Activated CD8-positive, alpha-beta T cell treated with anti-CD3 and anti-CD28 coated beads for 36 hours (primary cell): Measurements from ENCODE around the gene BIRC2. TPM values are rescaled to one million over a fixed set of nuclear protein-coding genes. Genes with fewer than 3 reads are reported as not detected.

Experiments used
- ATAC-seq: fragments of 200-7000 bp; cut with Tn5 transposase; one replicate; pipeline ENCODE4 v1.10.0; 2021; ENCODE audit warnings: mild to moderate bottlenecking, moderate library complexity
- CTCF ChIA-PET: fragments of 350-600 bp; sonication (Branson Sonifier 250); formaldehyde crosslinking; loops from one replicate; lab custom pipeline; 2021; ENCODE audit warnings: antibody characterized with exemption; lab: Charles Lee
- POLR2A ChIA-PET: fragments of 350-600 bp; sonication (Branson Sonifier 250); formaldehyde crosslinking; loops from one replicate; lab custom pipeline; 2021; ENCODE audit warnings: antibody characterized with exemption; lab: Charles Lee
- DNase-seq: peaks from one replicate; pipeline ENCODE4 v3.0.0-alpha.2; 2020
- H3K27ac Mint-ChIP-seq: one replicate; pipeline ENCODE4 v1.8.0; 2021; ENCODE audit warnings: mild to moderate bottlenecking, mixed read lengths
- H3K27me3 Mint-ChIP-seq: one replicate; pipeline ENCODE4 v1.8.0; 2021; ENCODE audit warnings: mixed read lengths
- H3K36me3 Mint-ChIP-seq: one replicate; pipeline ENCODE4 v1.8.0; 2021; ENCODE audit warnings: low read depth, mixed read lengths
- H3K4me1 Mint-ChIP-seq: one replicate; pipeline ENCODE4 v1.8.0; 2021; ENCODE audit warnings: low read depth, mixed read lengths
- H3K4me3 Mint-ChIP-seq: one replicate; pipeline ENCODE4 v1.8.0; 2021; ENCODE audit warnings: mild to moderate bottlenecking, moderate library complexity, mixed read lengths
- H3K9me3 Mint-ChIP-seq: one replicate; pipeline ENCODE4 v1.8.0; 2021; ENCODE audit warnings: mixed read lengths
- CTCF ChIP-seq: fragments of 200-600 bp; IDR thresholded peaks from one replicate; pipeline ENCODE4 v1.8.0; 2022; ENCODE audit warnings: antibody characterized with exemption, mild to moderate bottlenecking
- intact Hi-C: fragments of 100-400 bp; cut with micrococcal nuclease; formaldehyde crosslinking; loops from one replicate; pipeline ENCODE4 v1.10.0; 2022
- total RNA-seq, 2 experiments: library from RNA; stranded (reverse); gene quantifications; one replicate each; pipeline ENCODE4 v1.2.3, GENCODE V29; 2021

BIRC2 gene
- total RNA-seq, 2 experiments from 2014 or later = 29.8 to 32.9 TPM

- H3K4me1 Mint-ChIP-seq = peaks cover 59% of the 10 kb centered on the region
- intact Hi-C loops = no loop called here
- ATAC-seq (no peak), DNase-seq (no peak)
- no peaks in the 10 kb centered on the region for H3K9me3 Mint-ChIP-seq
- TF ChIP-seq CTCF = no peak
- H3K27me3 Mint-ChIP-seq = no peaks in the 10 kb centered on the region
- H3K36me3 Mint-ChIP-seq = peaks cover 69% of the 10 kb centered on the region
- H3K27ac Mint-ChIP-seq = peak overlapping the region; percentile 98
- POLR2A ChIA-PET = interaction anchor here (0.6 to 1.4 kb wide), 3 partner anchors 28 to 56 kb away, joined by 3 read pairs; no protein-coding TSS in a partner anchor
- H3K4me3 Mint-ChIP-seq = peak overlapping the region; percentile 100
- CTCF ChIA-PET = interaction anchor here (0.6 to 17.7 kb wide), 7 partner anchors 14 to 346 kb away, joined by 3 to 403 read pairs (median 4); no protein-coding TSS in a partner anchor
Observed at GRCh38 chr11:102320188-102320587, 26.8 kb upstream of the BIRC2 start.

GRCh38 chr11:102320679-102321078 is 26.3 kb upstream of the BIRC2 start:
- no peak for TF ChIP-seq CTCF
- intact Hi-C loops = no loop called here
- Mint-ChIP-seq H3K9me3 (no peaks in the 10 kb centered on the region), H3K36me3 (peaks cover 67% of the 10 kb centered on the region), H3K27ac (peak overlapping the region; percentile 98), H3K4me3 (peak overlapping the region; percentile 100), H3K4me1 (peaks cover 54% of the 10 kb centered on the region), H3K27me3 (no peaks in the 10 kb centered on the region)
- CTCF ChIA-PET = interaction anchor here (1.0 to 17.7 kb wide), 5 partner anchors 21 to 345 kb away, joined by 3 to 403 read pairs (median 4); no protein-coding TSS in a partner anchor
- POLR2A ChIA-PET = interaction anchor here (0.6 to 1.4 kb wide), 2 partner anchors 29 to 56 kb away, joined by 3 read pairs; no protein-coding TSS in a partner anchor
- DNase-seq = no peak
- ATAC-seq = no peak

- no peak for TF ChIP-seq CTCF
- CTCF ChIA-PET = interaction anchor here (0.9 to 17.7 kb wide), 4 partner anchors 12 to 31 kb away, joined by 3 to 403 read pairs (median 8); no protein-coding TSS in a partner anchor
- intact Hi-C loops = no loop called here
- no peak for ATAC-seq
- DNase-seq = no peak
- H3K27ac Mint-ChIP-seq = peak overlapping the region; percentile 86
- peaks cover 72% of the 10 kb centered on the region for H3K36me3 Mint-ChIP-seq
- H3K4me3 Mint-ChIP-seq = peak overlapping the region; percentile 69
- no peaks in the 10 kb centered on the region for H3K9me3 Mint-ChIP-seq
- H3K4me1 Mint-ChIP-seq = peaks cover 55% of the 10 kb centered on the region
- no peaks in the 10 kb centered on the region for H3K27me3 Mint-ChIP-seq
- POLR2A ChIA-PET = no interaction called here
Observed at GRCh38 chr11:102322560-102322959, 24.5 kb upstream of the BIRC2 start.

DNA sequence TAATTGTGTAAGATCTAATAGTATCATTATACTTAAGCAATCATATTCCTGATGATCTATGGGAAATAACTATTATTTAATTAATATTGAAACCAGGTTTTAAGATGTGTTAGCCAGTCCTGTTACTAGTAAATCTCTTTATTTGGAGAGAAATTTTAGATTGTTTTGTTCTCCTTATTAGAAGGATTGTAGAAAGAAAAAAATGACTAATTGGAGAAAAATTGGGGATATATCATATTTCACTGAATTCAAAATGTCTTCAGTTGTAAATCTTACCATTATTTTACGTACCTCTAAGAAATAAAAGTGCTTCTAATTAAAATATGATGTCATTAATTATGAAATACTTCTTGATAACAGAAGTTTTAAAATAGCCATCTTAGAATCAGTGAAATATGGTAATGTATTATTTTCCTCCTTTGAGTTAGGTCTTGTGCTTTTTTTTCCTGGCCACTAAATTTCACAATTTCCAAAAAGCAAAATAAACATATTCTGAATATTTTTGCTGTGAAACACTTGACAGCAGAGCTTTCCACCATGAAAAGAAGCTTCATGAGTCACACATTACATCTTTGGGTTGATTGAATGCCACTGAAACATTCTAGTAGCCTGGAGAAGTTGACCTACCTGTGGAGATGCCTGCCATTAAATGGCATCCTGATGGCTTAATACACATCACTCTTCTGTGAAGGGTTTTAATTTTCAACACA is 23.3 kb upstream of the BIRC2 start:
- Mint-ChIP-seq H3K27ac (no peak overlapping the region), H3K36me3 (peaks cover 73% of the 10 kb centered on the region), H3K4me1 (peaks cover 57% of the 10 kb centered on the region), H3K27me3 (no peaks in the 10 kb centered on the region), H3K4me3 (no peak overlapping the region), H3K9me3 (no peaks in the 10 kb centered on the region)
- POLR2A ChIA-PET = interaction anchor here (0.6 kb wide), 1 partner anchor 414 kb away, joined by 3 read pairs; no protein-coding TSS in a partner anchor
- no peak for DNase-seq
- CTCF ChIA-PET = interaction anchor here (0.8 to 2.1 kb wide), 7 partner anchors 10 to 343 kb away, joined by 3 to 15 read pairs (median 4); no protein-coding TSS in a partner anchor
- no peak for TF ChIP-seq CTCF
- intact Hi-C loops = no loop called here
- ATAC-seq = no peak

DNA sequence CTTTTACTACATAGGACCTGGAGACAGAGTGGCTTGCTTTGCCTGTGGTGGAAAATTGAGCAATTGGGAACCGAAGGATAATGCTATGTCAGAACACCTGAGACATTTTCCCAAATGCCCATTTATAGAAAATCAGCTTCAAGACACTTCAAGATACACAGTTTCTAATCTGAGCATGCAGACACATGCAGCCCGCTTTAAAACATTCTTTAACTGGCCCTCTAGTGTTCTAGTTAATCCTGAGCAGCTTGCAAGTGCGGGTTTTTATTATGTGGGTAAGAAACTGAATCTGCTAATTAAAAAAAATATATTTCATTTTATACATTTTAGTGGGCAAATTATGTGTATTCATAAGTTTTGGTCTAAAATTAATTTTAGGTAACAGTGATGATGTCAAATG is 21.9 kb upstream of the BIRC2 start:
- CTCF ChIA-PET = interaction anchor here (1.1 to 2.1 kb wide), 4 partner anchors 17 to 341 kb away, joined by 4 to 15 read pairs (median 8); no protein-coding TSS in a partner anchor
- ATAC-seq (no peak), DNase-seq (no peak)
- no peak for TF ChIP-seq CTCF
- Mint-ChIP-seq H3K36me3 (peaks cover 71% of the 10 kb centered on the region), H3K4me3 (no peak overlapping the region), H3K27me3 (no peaks in the 10 kb centered on the region), H3K4me1 (peaks cover 50% of the 10 kb centered on the region), H3K9me3 (no peaks in the 10 kb centered on the region), H3K27ac (no peak overlapping the region)
- POLR2A ChIA-PET = interaction anchor here (0.6 kb wide), 1 partner anchor 31 kb away, joined by 4 read pairs; no protein-coding TSS in a partner anchor
- intact Hi-C loops = no loop called here
